Hepatocyte (in vitro differentiated cells): ENCODE measurements around the gene IQCB1. TPM values are rescaled to one million over a fixed set of nuclear protein-coding genes. Genes with fewer than 3 reads are reported as not detected.

Experiments used
- DNase-seq: peaks from one replicate; pipeline ENCODE4 v3.0.0-alpha.2; 2016; ENCODE audit warnings: low spot score
- H2AFZ ChIP-seq: fragments of 200-600 bp; sonication (generic); 2 replicates; pipeline ENCODE4 v1.6.0; 2016; ENCODE audit warnings: antibody characterized with exemption, mild to moderate bottlenecking
- H3K27ac ChIP-seq: fragments of 200-600 bp; sonication (generic); 2 replicates; pipeline ENCODE4 v1.5.1; 2016; ENCODE audit warnings: mild to moderate bottlenecking
- H3K27me3 ChIP-seq: fragments of 200-600 bp; sonication (generic); 2 replicates; pipeline ENCODE4 v1.6.1; 2016
- H3K36me3 ChIP-seq: fragments of 200-600 bp; sonication (generic); replicated peaks from 2 replicates; pipeline ENCODE4 v1.5.1; 2016; ENCODE audit warnings: low read depth; ENCODE audit not compliant: insufficient read depth
- H3K4me1 ChIP-seq: fragments of 200-600 bp; sonication (generic); 2 replicates; pipeline ENCODE4 v1.5.1; 2016; ENCODE audit warnings: mild to moderate bottlenecking, moderate library complexity; ENCODE audit not compliant: insufficient read depth
- H3K4me2 ChIP-seq: fragments of 200-600 bp; sonication (generic); 2 replicates; pipeline ENCODE4 v1.6.0; 2016
- H3K4me3 ChIP-seq: fragments of 200-600 bp; sonication (generic); 2 replicates; pipeline ENCODE4 v1.5.1; 2016; ENCODE audit warnings: mild to moderate bottlenecking
- H3K79me2 ChIP-seq: fragments of 200-600 bp; sonication (generic); 2 replicates; pipeline ENCODE4 v1.6.0; 2017; ENCODE audit warnings: mild to moderate bottlenecking
- H3K9me2 ChIP-seq: fragments of 200-600 bp; sonication (generic); replicated peaks from 2 replicates; pipeline ENCODE4 v1.6.0; 2017; ENCODE audit warnings: mild to moderate bottlenecking; ENCODE audit not compliant: insufficient read depth
- H3K9me3 ChIP-seq: fragments of 200-600 bp; sonication (generic); 2 replicates; pipeline ENCODE4 v1.5.1; 2016; ENCODE audit warnings: low read depth, mild to moderate bottlenecking
- H4K20me1 ChIP-seq: fragments of 200-600 bp; sonication (generic); 2 replicates; pipeline ENCODE4 v1.6.0; 2016; ENCODE audit warnings: mild to moderate bottlenecking; ENCODE audit not compliant: insufficient read depth, poor library complexity, severe bottlenecking
- CTCF ChIP-seq: fragments of 200-600 bp; sonication (generic); IDR thresholded peaks from 2 replicates; pipeline ENCODE4 v1.5.1; 2016; ENCODE audit warnings: antibody characterized with exemption, mild to moderate bottlenecking; ENCODE audit not compliant: poor library complexity
- EZH2 ChIP-seq: fragments of 200-600 bp; sonication (generic); IDR thresholded peaks from 2 replicates; pipeline ENCODE4 v1.6.1; 2016; ENCODE audit warnings: antibody characterized with exemption, mild to moderate bottlenecking, borderline replicate concordance
- EZH2phosphoT487 ChIP-seq: fragments of 200-600 bp; sonication (generic); IDR thresholded peaks from one replicate; pipeline ENCODE4 v1.6.1; 2018; ENCODE audit warnings: antibody characterized with exemption, mild to moderate bottlenecking, low read depth, moderate library complexity; ENCODE audit not compliant: unreplicated experiment, severe bottlenecking
- WGBS: methylation state at CpG from one replicate; pipeline ENCODE4 v1.1.6; 2016; ENCODE audit warnings: low lambda C conversion rate; ENCODE audit errors: missing lambda C conversion rate; 5-methylcytosine and 5-hydroxymethylcytosine counted together
- polyA plus RNA-seq: library from polyadenylated mRNA; unstranded; fragments of >200 nt; fragmentation: Nextera tagmentation; extraction: Ambion mirVana; gene quantifications from 2 replicates; pipeline ENCODE4 v1.2.1, GENCODE V29; 2016
- total RNA-seq: library from RNA; depleted of rRNA; stranded (reverse); fragments of >200 nt; gene quantifications from 2 replicates; pipeline ENCODE4 v1.2.3, GENCODE V29; 2014

IQCB1 gene
- total and polyA plus RNA-seq, 2 experiments from 2014 or later, result 14.4 to 24.1 TPM

GRCh38 chr3:121752772-121753171 is 82.1 kb downstream of the IQCB1 start:
- H3K27me3 ChIP-seq, result no peaks in the 10 kb centered on the region
- H4K20me1 ChIP-seq, result peaks cover 8% of the 10 kb centered on the region
- no peak overlapping the region for H3K4me2 ChIP-seq
- H3K9me2 ChIP-seq, result no peaks in the 10 kb centered on the region
- peaks cover 3% of the 10 kb centered on the region for H3K4me1 ChIP-seq
- DNase-seq, result no peak
- TF ChIP-seq EZH2, result no peak
- TF ChIP-seq CTCF, result no peak
- TF ChIP-seq EZH2phosphoT487, result no peak
- peaks cover 14% of the 10 kb centered on the region for H3K79me2 ChIP-seq
- no peak overlapping the region for H3K4me3 ChIP-seq
- H3K9me3 ChIP-seq, result no peaks in the 10 kb centered on the region
- no peak overlapping the region for H2AFZ ChIP-seq
- H3K27ac ChIP-seq, result no peak overlapping the region
- no CpG with 5 or more reads among the region's 1 CpG for WGBS
- no peaks in the 10 kb centered on the region for H3K36me3 ChIP-seq

GRCh38 chr3:121752261-121752660 is 82.6 kb downstream of the IQCB1 start:
- no peaks in the 10 kb centered on the region for H3K36me3 ChIP-seq
- H3K4me3 ChIP-seq, result no peak overlapping the region
- H3K9me2 ChIP-seq, result no peaks in the 10 kb centered on the region
- H4K20me1 ChIP-seq, result peaks cover 13% of the 10 kb centered on the region
- TF ChIP-seq CTCF, result no peak
- TF ChIP-seq EZH2phosphoT487, result no peak
- TF ChIP-seq EZH2, result no peak
- H2AFZ ChIP-seq, result no peak overlapping the region
- no peak overlapping the region for H3K4me2 ChIP-seq
- no peaks in the 10 kb centered on the region for H3K9me3 ChIP-seq
- H3K27ac ChIP-seq, result no peak overlapping the region
- WGBS, result 81% methylated on average over 1 of the region's 1 CpG
- peaks cover 8% of the 10 kb centered on the region for H3K4me1 ChIP-seq
- no peaks in the 10 kb centered on the region for H3K27me3 ChIP-seq
- no peak for DNase-seq
- peaks cover 19% of the 10 kb centered on the region for H3K79me2 ChIP-seq

DNA sequence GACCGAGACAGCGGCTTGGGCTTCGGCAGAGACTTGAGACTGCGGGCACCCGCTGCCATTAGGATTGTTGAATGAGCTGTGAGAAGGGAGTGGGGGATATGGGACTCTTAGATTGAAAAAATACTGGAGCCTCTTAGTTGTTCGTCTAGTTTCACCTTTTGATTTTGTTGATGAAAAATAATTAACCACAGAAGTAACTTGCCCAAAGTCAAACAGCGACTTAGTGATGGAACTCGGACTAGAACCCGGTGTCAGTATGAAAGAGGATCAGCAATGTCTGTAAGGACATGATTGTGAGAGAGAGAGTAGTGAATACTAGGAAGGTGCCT is 84.8 kb downstream of the IQCB1 start:
- Histone ChIP-seq H3K9me3 (no peaks in the 10 kb centered on the region), H3K4me2 (peak overlapping the region; percentile 78), H3K36me3 (no peaks in the 10 kb centered on the region), H3K9me2 (no peaks in the 10 kb centered on the region), H3K4me1 (peaks cover 11% of the 10 kb centered on the region), H3K4me3 (peak overlapping the region; percentile 35), H3K27me3 (no peaks in the 10 kb centered on the region), H3K27ac (peak overlapping the region; percentile 68), H3K79me2 (peaks cover 39% of the 10 kb centered on the region), H4K20me1 (peaks cover 31% of the 10 kb centered on the region), H2AFZ (peak overlapping the region; percentile 37)
- TF ChIP-seq CTCF (no peak), EZH2 (no peak), EZH2phosphoT487 (no peak)
- DNase-seq, result peak; percentile 8
- 4% methylated on average over 9 of the region's 9 CpGs for WGBS
